ENCODE data around the gene OSBPL10. TPM values are rescaled to one million over a fixed set of nuclear protein-coding genes. Genes with fewer than 3 reads are reported as not detected.

Gene OSBPL10
- total and polyA plus RNA-seq, 2 of the 4 experiments (the other 2 are of a cell fraction) = 9.5 to 10.1 TPM

DNA sequence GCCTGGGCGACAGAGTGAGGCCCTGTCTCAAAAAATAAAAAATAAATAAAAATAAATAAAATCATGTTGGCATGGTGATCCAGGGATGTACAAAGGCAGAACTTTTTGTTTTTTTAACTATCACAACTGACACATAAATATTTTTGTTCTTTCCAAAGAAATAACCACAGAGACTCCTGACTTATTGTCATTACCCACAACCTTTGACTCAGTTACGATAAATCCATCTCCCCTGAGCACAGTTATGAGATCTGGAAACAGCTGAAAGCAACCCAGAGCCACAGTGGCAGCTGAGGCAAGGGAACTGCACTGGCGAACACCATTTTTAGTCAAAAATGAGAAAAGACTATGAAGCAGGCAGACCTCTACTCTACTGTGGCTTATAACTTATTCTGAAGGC lies 24.0 kb downstream of the OSBPL10 start:
- Histone ChIP-seq H2BK120ac (ENCODE audit: low read depth, low read length) (no peak overlapping the region), H4K91ac (ENCODE audit: insufficient read depth, low read depth, low read length) (no peak overlapping the region), H3K18ac (ENCODE audit: low read depth, low read length) (no peak overlapping the region), H3K4me2 (ENCODE audit: low read depth, low read length) (no peak overlapping the region), H2AFZ (replicated peaks; ENCODE audit: low read length, poor library complexity) (no peak overlapping the region), H3K27ac (ENCODE audit: insufficient read depth, low read length) (no peak overlapping the region), H3K56ac (ENCODE audit: extremely low read depth, insufficient read depth, low read length) (no peak overlapping the region), H2AK9ac (replicated peaks; ENCODE audit: low read depth, low read length, poor library complexity) (no peak overlapping the region), H3K79me1 (ENCODE audit: low read depth in 1 of 2, low read length in 2 of 2) (peaks cover 5 to 14% of the 10 kb centered on the region in 2 experiments), H4K8ac (ENCODE audit: low read depth in 2 of 2, low read length in 2 of 2) (no peak overlapping the region), H3K36me3 (ENCODE audit: control insufficient read depth, insufficient read depth, low read length) (no peaks in the 10 kb centered on the region), H2BK5ac (ENCODE audit: low read depth, low read length, poor library complexity, severe bottlenecking) (no peak overlapping the region), H3K23ac (ENCODE audit: low read depth, low read length) (no peak overlapping the region), H3K4me3 (ENCODE audit: insufficient read depth, low read depth, low read length) (no peak overlapping the region), H2AK5ac (ENCODE audit: low read depth, low read length) (no peak overlapping the region), H4K5ac (ENCODE audit: low read depth, low read length) (no peak overlapping the region), H3K4ac (ENCODE audit: low read depth, low read length) (no peak overlapping the region), H3K9me1 (ENCODE audit: insufficient read depth, low read length) (no peaks in the 10 kb centered on the region; the same call in 1 of the 2 replicates), H3K14ac (replicated peaks; ENCODE audit: low read depth, low read length) (no peak overlapping the region), H3K4me1 (ENCODE audit: control insufficient read depth, insufficient read depth, low read length) (peaks cover 8% of the 10 kb centered on the region), H3K27me3 (ENCODE audit: control insufficient read depth, insufficient read depth, low read length) (no peaks in the 10 kb centered on the region), H4K20me1 (ENCODE audit: insufficient read depth, low read length) (no peaks in the 10 kb centered on the region), H2BK15ac (ENCODE audit: low read depth, low read length) (no peak overlapping the region), H3K9ac (ENCODE audit: low read depth, low read length) (no peak overlapping the region), H2BK20ac (ENCODE audit: low read depth, low read length) (no peak overlapping the region), H3K9me3 (ENCODE audit: control insufficient read depth, insufficient read depth, low read length) (peaks cover 6% of the 10 kb centered on the region)
- TF ChIP-seq CHD1 (IDR thresholded peaks at IDR 0.05; ENCODE audit: low read depth, low read length) (no peak), SMC3 (IDR thresholded peaks at IDR 0.05; ENCODE audit: low read depth, low read length) (no peak), MAFK (IDR thresholded peaks at IDR 0.05; ENCODE audit: low read depth, low read length) (no peak), RCOR1 (IDR thresholded peaks at IDR 0.05; ENCODE audit: insufficient replicate concordance, low read length) (no peak)
- TF ChIP-seq, protein P1, sequence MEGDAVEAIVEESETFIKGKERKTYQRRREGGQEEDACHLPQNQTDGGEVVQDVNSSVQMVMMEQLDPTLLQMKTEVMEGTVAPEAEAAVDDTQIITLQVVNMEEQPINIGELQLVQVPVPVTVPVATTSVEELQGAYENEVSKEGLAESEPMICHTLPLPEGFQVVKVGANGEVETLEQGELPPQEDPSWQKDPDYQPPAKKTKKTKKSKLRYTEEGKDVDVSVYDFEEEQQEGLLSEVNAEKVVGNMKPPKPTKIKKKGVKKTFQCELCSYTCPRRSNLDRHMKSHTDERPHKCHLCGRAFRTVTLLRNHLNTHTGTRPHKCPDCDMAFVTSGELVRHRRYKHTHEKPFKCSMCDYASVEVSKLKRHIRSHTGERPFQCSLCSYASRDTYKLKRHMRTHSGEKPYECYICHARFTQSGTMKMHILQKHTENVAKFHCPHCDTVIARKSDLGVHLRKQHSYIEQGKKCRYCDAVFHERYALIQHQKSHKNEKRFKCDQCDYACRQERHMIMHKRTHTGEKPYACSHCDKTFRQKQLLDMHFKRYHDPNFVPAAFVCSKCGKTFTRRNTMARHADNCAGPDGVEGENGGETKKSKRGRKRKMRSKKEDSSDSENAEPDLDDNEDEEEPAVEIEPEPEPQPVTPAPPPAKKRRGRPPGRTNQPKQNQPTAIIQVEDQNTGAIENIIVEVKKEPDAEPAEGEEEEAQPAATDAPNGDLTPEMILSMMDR (conservative IDR thresholded peaks at IDR 0.05; ENCODE audit: low read depth, low read length) = no peak
- dilution Hi-C loops (cut with HindIII; ENCODE audit: low sequenced_read_pairs, unreplicated experiment) = no loop called here
- no peak for ATAC-seq (ENCODE audit: low read depth)
- in situ Hi-C loops (cut with MboI; ENCODE audit: low sequenced_read_pairs) = no loop called here
- intact Hi-C loops (cut with micrococcal nuclease) = no loop called here
- no TSS peak for BruUV-seq (replicated peaks)
- ChIA-PET CTCF (no interaction called here), POLR2A (ENCODE audit: unreplicated experiment) (no interaction called here)
- no peak for DNase-seq
- WGBS, 2 experiments (ENCODE audit: extremely low coverage in 2 of 2, insufficient read length in 1 of 2) = no CpG with 5 or more reads among the region's 3 CpGs
